GM19351 (cell line): ENCODE data around the gene BTBD1.
"Not testable (repeated sequence)": the region's sequence is repeated elsewhere in the genome, so short reads cannot be mapped to it uniquely, and the experiment has no call there.

Experiments used
- ATAC-seq: cut with Tn5 transposase; IDR thresholded peaks from one replicate; pipeline ENCODE4 v1.9.1; 2021; ENCODE audit warnings: mild to moderate bottlenecking, moderate library complexity; ENCODE audit not compliant: unreplicated experiment

The BTBD1 gene

GRCh38 chr15:83062768-83063180 is 4.3 kb downstream of the BTBD1 start:
- ATAC-seq = peak; percentile 27

GRCh38 chr15:83061680-83062079 is 5.4 kb downstream of the BTBD1 start:
- no peak for ATAC-seq

GRCh38 chr15:83057696-83058376 is 9.2 kb downstream of the BTBD1 start:
- ATAC-seq = no peak

GRCh38 chr15:83057002-83057401 is 10.1 kb downstream of the BTBD1 start:
- no peak for ATAC-seq

- ATAC-seq = no peak
Measured at GRCh38 chr15:83053151-83053550, 13.9 kb downstream of the BTBD1 start.

GRCh38 chr15:83046558-83047127 is 20.4 kb downstream of the BTBD1 start:
- no peak for ATAC-seq

GRCh38 chr15:83044156-83044555 is 22.9 kb downstream of the BTBD1 start:
- no peak for ATAC-seq

- ATAC-seq = no peak
Measured at GRCh38 chr15:83039206-83039605, 27.8 kb downstream of the BTBD1 start.

GRCh38 chr15:83036253-83036652 is 30.8 kb downstream of the BTBD1 start:
- no peak for ATAC-seq

- ATAC-seq = not testable (repeated sequence)
Measured at GRCh38 chr15:83031234-83031633, 35.8 kb downstream of the BTBD1 start.

GRCh38 chr15:83030021-83030420 is 37.0 kb downstream of the BTBD1 start:
- no peak for ATAC-seq

GRCh38 chr15:83018436-83018835 is 48.6 kb downstream of the BTBD1 start:
- ATAC-seq = no peak

GRCh38 chr15:83016906-83017305 is 50.1 kb downstream of the BTBD1 start:
- no peak for ATAC-seq

- no peak for ATAC-seq
Measured at GRCh38 chr15:83015361-83015760, 51.7 kb downstream of the BTBD1 start.

- ATAC-seq = no peak
Measured at GRCh38 chr15:83014205-83014653, 52.8 kb downstream of the BTBD1 start.

GRCh38 chr15:83012636-83013035 is 54.4 kb downstream of the BTBD1 start:
- ATAC-seq = no peak

- no peak for ATAC-seq
Measured at GRCh38 chr15:83012076-83012426, 55.0 kb downstream of the BTBD1 start.

- ATAC-seq = peak; percentile 81
Measured at GRCh38 chr15:83011271-83012075, 55.6 kb downstream of the BTBD1 start, which contains the start of gene C15orf40. Gene C15orf40, minus strand, starts transcription at chr15:83011639. Its CDS starts 32 bp downstream, at chr15:83011607.

- peak; percentile 70 for ATAC-seq
Measured at GRCh38 chr15:83010709-83011270, 56.3 kb downstream of the BTBD1 start.

GRCh38 chr15:83000672-83001031 is 66.4 kb downstream of the BTBD1 start:
- ATAC-seq = not testable (repeated sequence)

GRCh38 chr15:82999905-83000671 is 67.0 kb downstream of the BTBD1 start:
- peak; percentile 86 for ATAC-seq
